Measurements from ENCODE around the gene EDEM1. TPM values are rescaled to one million over a fixed set of nuclear protein-coding genes. Genes with fewer than 3 reads are reported as not detected.

The EDEM1 gene
- total RNA-seq, 1 donor from 2014 or later: 62.7 TPM

- Histone ChIP-seq H4K20me1 (ENCODE audit: insufficient read depth, low read length) (peaks cover 5% of the 10 kb centered on the region), H3K4me3 (ENCODE audit: insufficient read depth, low read depth, low read length) (no peak overlapping the region), H3K79me2 (ENCODE audit: insufficient read depth, low read length) (peaks cover 52% of the 10 kb centered on the region), H3K4me1 (ENCODE audit: insufficient read depth, low read length) (peaks cover 17% of the 10 kb centered on the region), H3K36me3 (ENCODE audit: insufficient read depth, low read length) (peaks cover 38% of the 10 kb centered on the region), H3K9me3 (ENCODE audit: insufficient read depth, low read depth, low read length) (no peaks in the 10 kb centered on the region), H3K27me3 (ENCODE audit: insufficient read depth, low read length) (no peaks in the 10 kb centered on the region), H3K27ac (ENCODE audit: low read depth, low read length) (no peak overlapping the region), H3K4me2 (ENCODE audit: low read length) (no peak overlapping the region), H2AFZ (ENCODE audit: low read depth, low read length) (no peak overlapping the region), H3K9ac (ENCODE audit: low read length) (no peak overlapping the region)
- DNase-seq (ENCODE audit: low read depth) (no peak), FAIRE-seq (no peak)
- H3K4me3 Mint-ChIP-seq (ENCODE audit: unreplicated experiment): no peak overlapping the region
- peak overlapping the region; percentile 29 for H3K27ac Mint-ChIP-seq (ENCODE audit: unreplicated experiment)
- peaks cover 16% of the 10 kb centered on the region for H3K36me3 Mint-ChIP-seq (ENCODE audit: low read depth, unreplicated experiment)
- peaks cover 43% of the 10 kb centered on the region for H3K4me1 Mint-ChIP-seq (ENCODE audit: low read depth, unreplicated experiment)
- H3K9me3 Mint-ChIP-seq (ENCODE audit: unreplicated experiment): no peaks in the 10 kb centered on the region
- no peaks in the 10 kb centered on the region for H3K27me3 Mint-ChIP-seq (ENCODE audit: low read depth, unreplicated experiment)
- TF ChIP-seq, protein P1, sequence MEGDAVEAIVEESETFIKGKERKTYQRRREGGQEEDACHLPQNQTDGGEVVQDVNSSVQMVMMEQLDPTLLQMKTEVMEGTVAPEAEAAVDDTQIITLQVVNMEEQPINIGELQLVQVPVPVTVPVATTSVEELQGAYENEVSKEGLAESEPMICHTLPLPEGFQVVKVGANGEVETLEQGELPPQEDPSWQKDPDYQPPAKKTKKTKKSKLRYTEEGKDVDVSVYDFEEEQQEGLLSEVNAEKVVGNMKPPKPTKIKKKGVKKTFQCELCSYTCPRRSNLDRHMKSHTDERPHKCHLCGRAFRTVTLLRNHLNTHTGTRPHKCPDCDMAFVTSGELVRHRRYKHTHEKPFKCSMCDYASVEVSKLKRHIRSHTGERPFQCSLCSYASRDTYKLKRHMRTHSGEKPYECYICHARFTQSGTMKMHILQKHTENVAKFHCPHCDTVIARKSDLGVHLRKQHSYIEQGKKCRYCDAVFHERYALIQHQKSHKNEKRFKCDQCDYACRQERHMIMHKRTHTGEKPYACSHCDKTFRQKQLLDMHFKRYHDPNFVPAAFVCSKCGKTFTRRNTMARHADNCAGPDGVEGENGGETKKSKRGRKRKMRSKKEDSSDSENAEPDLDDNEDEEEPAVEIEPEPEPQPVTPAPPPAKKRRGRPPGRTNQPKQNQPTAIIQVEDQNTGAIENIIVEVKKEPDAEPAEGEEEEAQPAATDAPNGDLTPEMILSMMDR (IDR thresholded peaks at IDR 0.05; ENCODE audit: insufficient read depth, low read depth, low read length): no peak
- no peak for TF ChIP-seq EZH2 (IDR thresholded peaks at IDR 0.05; ENCODE audit: insufficient read depth, low read length)
Observed at GRCh38 chr3:5198986-5199731, 11.7 kb downstream of the EDEM1 start.

DNA sequence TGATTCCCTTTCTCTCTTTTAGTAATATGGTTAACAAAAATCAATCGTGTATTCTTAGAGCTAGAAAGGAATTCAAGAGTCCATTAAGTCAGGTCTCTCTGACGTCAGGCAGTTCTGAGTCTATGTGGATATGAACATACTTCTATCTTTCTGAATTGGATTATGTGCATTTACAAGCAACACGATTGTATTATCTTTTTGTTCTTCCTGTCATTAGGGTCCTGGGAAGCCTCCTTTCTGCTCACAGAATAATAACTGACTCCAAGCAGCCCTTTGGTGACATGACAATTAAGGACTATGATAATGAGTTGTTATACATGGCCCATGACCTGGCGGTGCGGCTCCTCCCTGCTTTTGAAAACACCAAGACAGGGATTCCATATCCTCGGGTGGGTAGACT, 14.0 kb downstream of the EDEM1 start:
- no peaks in the 10 kb centered on the region for H3K27me3 Mint-ChIP-seq (ENCODE audit: low read depth, unreplicated experiment)
- Histone ChIP-seq H3K36me3 (ENCODE audit: insufficient read depth, low read length) (peaks cover 41% of the 10 kb centered on the region), H3K79me2 (ENCODE audit: insufficient read depth, low read length) (peaks cover 33% of the 10 kb centered on the region), H3K4me2 (ENCODE audit: low read length) (no peak overlapping the region), H3K9ac (ENCODE audit: low read length) (no peak overlapping the region), H3K4me3 (ENCODE audit: insufficient read depth, low read depth, low read length) (no peak overlapping the region), H3K27me3 (ENCODE audit: insufficient read depth, low read length) (no peaks in the 10 kb centered on the region), H3K27ac (ENCODE audit: low read depth, low read length) (no peak overlapping the region), H2AFZ (ENCODE audit: low read depth, low read length) (no peak overlapping the region), H3K4me1 (ENCODE audit: insufficient read depth, low read length) (peaks cover 15% of the 10 kb centered on the region), H4K20me1 (ENCODE audit: insufficient read depth, low read length) (no peaks in the 10 kb centered on the region), H3K9me3 (ENCODE audit: insufficient read depth, low read depth, low read length) (no peaks in the 10 kb centered on the region)
- FAIRE-seq (no peak), DNase-seq (ENCODE audit: low read depth) (no peak)
- H3K36me3 Mint-ChIP-seq (ENCODE audit: low read depth, unreplicated experiment): peaks cover 23% of the 10 kb centered on the region
- TF ChIP-seq, protein P1 (IDR thresholded peaks at IDR 0.05; ENCODE audit: insufficient read depth, low read depth, low read length): no peak
- TF ChIP-seq EZH2 (IDR thresholded peaks at IDR 0.05; ENCODE audit: insufficient read depth, low read length): no peak
- H3K27ac Mint-ChIP-seq (ENCODE audit: unreplicated experiment): no peak overlapping the region
- H3K9me3 Mint-ChIP-seq (ENCODE audit: unreplicated experiment): no peaks in the 10 kb centered on the region
- H3K4me3 Mint-ChIP-seq (ENCODE audit: unreplicated experiment): no peak overlapping the region
- peaks cover 22% of the 10 kb centered on the region for H3K4me1 Mint-ChIP-seq (ENCODE audit: low read depth, unreplicated experiment)

DNA sequence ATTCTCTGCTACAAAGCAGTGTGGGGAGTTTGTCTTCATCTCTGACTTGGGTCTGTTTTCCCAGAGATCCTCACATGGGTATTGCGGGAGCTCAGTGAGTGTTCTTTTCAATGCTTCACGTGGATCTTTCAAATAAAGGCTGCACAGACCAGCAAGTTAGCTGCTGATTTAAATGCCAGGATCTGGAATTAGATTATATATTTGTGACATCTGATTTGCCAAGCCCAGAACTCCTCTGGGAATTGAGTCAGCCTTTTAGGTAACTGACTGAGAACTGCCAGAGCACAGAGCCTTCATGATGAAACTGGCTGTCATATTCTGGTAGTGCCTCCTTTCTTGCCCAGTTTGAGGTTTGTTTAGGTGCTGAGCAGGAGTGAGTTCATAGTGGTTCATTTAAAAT, 14.7 kb downstream of the EDEM1 start:
- Histone ChIP-seq H3K27ac (ENCODE audit: low read depth, low read length) (no peak overlapping the region), H4K20me1 (ENCODE audit: insufficient read depth, low read length) (no peaks in the 10 kb centered on the region), H3K36me3 (ENCODE audit: insufficient read depth, low read length) (peaks cover 47% of the 10 kb centered on the region), H3K4me1 (ENCODE audit: insufficient read depth, low read length) (peaks cover 14% of the 10 kb centered on the region), H2AFZ (ENCODE audit: low read depth, low read length) (no peak overlapping the region), H3K9ac (ENCODE audit: low read length) (no peak overlapping the region), H3K4me2 (ENCODE audit: low read length) (no peak overlapping the region), H3K4me3 (ENCODE audit: insufficient read depth, low read depth, low read length) (no peak overlapping the region), H3K27me3 (ENCODE audit: insufficient read depth, low read length) (no peaks in the 10 kb centered on the region), H3K79me2 (ENCODE audit: insufficient read depth, low read length) (peaks cover 26% of the 10 kb centered on the region), H3K9me3 (ENCODE audit: insufficient read depth, low read depth, low read length) (no peaks in the 10 kb centered on the region)
- H3K9me3 Mint-ChIP-seq (ENCODE audit: unreplicated experiment): no peaks in the 10 kb centered on the region
- H3K36me3 Mint-ChIP-seq (ENCODE audit: low read depth, unreplicated experiment): peaks cover 23% of the 10 kb centered on the region
- H3K4me1 Mint-ChIP-seq (ENCODE audit: low read depth, unreplicated experiment): peaks cover 16% of the 10 kb centered on the region
- no peaks in the 10 kb centered on the region for H3K27me3 Mint-ChIP-seq (ENCODE audit: low read depth, unreplicated experiment)
- DNase-seq (ENCODE audit: low read depth): no peak
- TF ChIP-seq, protein P1 (IDR thresholded peaks at IDR 0.05; ENCODE audit: insufficient read depth, low read depth, low read length): no peak
- TF ChIP-seq EZH2 (IDR thresholded peaks at IDR 0.05; ENCODE audit: insufficient read depth, low read length): no peak
- H3K27ac Mint-ChIP-seq (ENCODE audit: unreplicated experiment): peak overlapping the region; percentile 8
- no peak overlapping the region for H3K4me3 Mint-ChIP-seq (ENCODE audit: unreplicated experiment)
- no peak for FAIRE-seq
